LoVo (cell line): Measurements from ENCODE around the gene IQCK.
"Not testable (repeated sequence)": the region's sequence is repeated elsewhere in the genome, so short reads cannot be mapped to it uniquely, and the experiment has no call there.

ENCODE experiments used
- DNase-seq: peaks from one replicate; pipeline ENCODE4 v3.0.0-alpha.2; 2016; ENCODE audit warnings: low spot score

The IQCK gene

GRCh38 chr16:19757762-19758595, 39.9 kb downstream of the IQCK start:
- no peak for DNase-seq

DNA sequence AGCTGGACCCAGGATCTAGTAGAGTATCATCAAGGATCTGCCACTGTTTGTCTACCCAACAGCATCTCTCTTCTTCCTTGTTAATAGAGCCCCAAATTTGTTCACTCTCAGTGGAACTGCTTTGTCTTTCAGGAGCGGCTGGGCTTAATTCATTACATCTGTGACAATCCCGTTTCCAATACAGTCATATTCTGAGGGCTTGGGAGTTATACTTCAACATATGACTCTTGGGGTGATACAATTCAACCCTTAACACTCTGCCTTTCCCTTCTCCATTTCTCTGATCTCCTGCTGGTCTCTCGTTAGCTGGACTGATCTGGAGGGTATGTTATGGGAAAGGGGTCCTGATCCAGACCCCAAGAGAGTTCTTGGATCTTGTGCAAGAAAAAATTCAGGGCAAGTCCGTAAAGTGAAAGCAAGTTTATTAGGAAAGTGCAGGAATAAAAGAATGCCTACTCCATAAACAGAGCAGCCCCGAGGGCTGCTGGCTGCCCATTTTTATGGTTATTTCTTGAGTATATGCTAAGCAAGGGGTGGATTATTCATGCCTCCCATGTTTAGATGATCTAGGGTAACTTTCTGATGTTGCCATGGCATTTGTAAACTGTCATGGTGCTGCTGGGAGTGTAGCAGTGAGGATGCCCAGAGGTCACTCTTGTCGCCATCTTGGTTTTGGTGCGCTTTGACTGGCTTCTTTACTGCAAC, 42.4 kb downstream of the IQCK start:
- DNase-seq = no peak

GRCh38 chr16:19765860-19766553, 47.9 kb downstream of the IQCK start:
- no peak for DNase-seq

DNA sequence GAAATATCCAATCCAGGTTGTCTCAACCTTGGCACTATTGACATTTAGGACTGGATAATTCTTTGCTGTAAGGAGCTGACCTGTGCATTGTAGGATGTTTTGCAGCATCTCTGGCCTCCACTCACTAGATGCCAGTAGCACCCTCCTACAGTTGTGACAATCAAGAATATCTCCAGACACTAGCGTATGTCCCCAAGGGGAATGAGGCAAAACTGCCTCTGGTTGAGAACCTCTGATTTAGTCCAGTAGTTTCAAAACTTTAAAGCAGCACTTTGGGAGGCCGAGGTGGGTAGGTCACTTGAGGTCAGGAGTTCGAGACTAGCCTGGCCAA, 48.4 kb downstream of the IQCK start:
- DNase-seq = no peak

DNA sequence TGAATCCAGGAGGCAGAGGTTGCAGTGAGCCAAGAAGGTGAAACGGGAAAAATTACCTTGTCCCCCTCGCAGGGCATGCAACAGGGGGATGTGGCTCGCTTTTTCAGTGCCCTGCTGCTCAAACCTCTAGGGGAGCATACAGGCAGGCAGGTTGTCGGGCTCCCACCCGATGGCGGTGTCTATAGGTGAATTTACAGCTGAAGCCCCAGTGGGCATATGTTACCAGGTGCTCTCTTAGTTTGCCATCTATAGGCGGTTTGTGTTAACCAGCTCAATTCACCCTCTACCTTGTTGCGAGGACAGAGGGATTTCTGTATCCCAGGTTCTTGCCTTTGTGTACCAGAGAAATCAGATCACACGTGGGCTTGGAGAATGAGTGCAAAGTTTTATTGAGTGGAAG, 48.9 kb downstream of the IQCK start:
- DNase-seq = no peak

DNA sequence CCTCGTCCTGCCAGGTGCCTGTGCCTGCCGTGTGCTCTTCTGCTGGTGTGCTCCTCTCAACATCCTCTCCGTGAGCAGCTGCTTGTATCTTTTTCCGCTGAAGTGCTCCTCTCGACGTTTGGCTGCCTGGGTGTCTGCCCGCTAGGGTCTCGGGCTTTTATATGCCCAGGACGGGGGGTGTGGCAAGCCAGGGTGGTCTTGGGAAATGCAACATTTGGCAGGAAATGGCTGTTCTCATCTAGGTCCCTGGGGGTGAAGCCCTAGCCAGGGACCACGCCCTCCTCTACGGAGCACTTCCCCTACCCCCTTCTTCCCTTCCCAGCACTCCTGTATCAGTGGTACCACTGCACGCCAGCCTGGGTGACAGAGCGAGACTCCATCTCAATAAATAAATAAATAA, 49.4 kb downstream of the IQCK start:
- DNase-seq = no peak

DNA sequence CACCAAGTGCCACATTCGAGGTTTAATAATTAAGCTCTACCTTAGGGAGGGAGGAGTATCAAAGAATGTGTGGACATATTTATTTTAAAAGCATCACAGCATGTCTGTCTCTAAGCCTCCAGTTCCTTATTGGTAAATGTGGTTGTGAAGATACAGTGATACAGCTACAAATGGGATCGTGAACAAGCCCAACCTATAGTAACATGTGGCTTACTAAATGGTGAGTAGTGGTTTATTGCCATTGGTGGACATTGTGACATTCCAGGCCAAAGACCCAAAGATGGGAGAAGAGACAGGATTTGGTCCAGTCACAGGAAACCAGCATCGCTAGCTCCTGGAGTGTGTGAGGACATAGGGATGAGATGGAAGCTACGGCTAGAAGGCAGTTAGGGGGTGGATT, 51.2 kb downstream of the IQCK start:
- no peak for DNase-seq

GRCh38 chr16:19771040-19771439, 53.0 kb downstream of the IQCK start:
- no peak for DNase-seq

DNA sequence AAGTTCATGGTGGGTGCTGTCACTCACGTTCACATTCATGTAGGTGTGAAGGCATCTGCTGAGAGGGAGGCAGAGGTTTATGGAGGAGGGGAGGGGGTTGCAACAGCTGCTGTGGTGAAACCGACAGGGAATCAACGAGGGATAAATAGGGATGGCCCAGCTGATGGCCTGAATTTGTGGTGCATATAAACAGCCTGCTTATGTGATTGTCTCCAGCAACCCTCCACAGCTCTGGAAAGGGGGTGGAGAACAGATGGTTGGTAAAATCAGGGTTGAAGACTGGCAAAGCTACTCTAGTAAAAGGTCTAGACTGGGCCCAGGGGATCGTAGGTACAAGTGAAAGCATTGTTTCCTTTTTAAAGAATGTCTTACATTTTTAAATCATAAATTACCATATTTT, 53.7 kb downstream of the IQCK start:
- no peak for DNase-seq

DNA sequence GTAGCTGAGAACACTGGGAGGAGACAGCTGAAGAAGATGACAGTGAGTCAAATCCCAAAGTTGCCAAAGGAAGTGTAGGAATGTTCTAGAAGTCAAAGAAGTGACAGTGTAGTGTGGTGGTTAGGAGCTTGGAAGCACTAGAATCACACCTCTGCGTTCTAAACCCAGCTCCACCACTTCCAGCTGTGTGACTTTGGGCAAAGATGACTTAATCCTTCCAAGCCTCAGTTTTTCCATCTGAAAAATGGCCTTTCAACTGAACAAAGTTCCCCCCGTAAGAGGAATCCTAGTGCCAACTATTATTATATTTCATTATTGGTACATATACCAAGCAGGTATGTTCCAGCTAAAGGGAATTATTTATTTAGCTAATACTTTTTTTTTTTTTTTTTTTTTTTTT, 56.0 kb downstream of the IQCK start:
- no peak for DNase-seq

DNA sequence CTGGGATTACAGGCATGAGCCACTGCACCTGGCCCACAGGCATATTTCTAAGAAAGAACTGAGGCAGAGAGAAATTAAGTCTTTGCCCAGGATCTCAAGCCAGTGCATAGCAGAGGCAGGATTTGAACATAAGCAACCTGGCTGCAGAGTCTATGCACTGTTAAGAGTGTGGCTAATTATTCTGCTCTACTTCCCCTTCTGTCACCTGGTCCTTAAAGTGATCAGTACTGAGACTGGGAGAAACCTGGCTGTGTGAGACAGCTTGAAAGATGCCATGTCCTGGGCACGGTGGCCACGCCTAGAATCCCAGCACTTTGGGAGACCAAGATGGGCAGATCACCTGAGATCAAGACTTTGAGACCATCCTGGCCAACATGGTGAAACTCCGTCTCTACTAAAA, 58.1 kb downstream of the IQCK start:
- DNase-seq = no peak

DNA sequence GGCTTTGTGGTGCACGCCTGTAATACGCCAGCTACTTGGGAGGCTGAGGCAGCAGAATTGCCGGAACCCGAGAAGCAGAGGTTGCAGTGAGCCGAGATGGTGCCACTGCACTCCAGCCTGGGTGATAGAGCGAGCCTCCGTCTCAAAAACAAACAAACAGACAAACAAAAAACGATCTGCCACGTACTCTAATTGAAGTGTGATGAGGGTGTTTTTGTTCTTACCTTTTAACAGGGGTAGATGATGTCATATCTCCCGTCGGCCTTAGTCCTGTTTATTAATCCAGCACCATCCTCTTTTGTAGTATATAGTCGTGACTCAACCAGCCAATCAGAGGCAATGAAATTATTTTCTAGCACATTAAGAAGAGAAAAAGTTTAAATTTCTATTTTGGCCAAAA, 58.5 kb downstream of the IQCK start:
- DNase-seq = no peak

DNA sequence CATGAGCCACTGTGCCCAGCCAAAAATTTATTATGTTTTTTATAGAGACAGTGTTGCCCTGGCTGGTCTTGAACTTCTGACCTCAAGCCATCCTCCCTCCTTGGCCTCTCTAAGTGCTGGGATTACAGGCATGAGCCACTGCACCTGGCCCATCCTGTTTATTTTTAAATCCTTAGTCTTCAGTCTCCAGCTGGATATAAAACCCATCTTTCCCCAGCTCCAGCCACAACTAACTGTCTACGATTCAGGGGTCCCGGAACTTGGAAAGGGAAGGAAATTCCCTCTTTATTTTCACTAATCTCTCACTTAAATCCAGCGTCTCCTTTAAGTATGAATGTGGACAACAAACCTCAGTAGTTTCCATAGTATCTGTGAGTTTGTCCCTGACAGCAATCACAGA, 62.2 kb downstream of the IQCK start:
- no peak for DNase-seq

DNA sequence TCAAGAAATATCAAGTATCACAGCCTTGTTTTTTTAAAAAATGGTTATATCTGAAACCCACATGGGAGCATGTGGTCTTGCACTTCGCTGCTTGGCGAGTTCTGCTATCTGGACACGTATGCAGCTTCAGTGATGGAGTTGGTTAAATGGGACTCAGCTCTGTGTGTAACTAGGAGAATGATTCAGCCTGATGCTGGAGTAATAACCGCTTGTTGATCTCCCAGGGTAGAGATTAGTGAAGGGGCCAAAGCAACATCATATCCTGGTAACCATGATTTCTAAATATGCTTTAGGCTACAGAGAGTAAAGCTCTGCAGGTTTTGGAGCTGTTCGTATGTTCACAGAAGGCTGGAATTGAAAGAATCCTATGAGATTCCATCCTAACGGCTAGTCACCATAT, 63.2 kb downstream of the IQCK start:
- no peak for DNase-seq

- no peak for DNase-seq
Observed at GRCh38 chr16:19783363-19784182, 65.5 kb downstream of the IQCK start.

DNA sequence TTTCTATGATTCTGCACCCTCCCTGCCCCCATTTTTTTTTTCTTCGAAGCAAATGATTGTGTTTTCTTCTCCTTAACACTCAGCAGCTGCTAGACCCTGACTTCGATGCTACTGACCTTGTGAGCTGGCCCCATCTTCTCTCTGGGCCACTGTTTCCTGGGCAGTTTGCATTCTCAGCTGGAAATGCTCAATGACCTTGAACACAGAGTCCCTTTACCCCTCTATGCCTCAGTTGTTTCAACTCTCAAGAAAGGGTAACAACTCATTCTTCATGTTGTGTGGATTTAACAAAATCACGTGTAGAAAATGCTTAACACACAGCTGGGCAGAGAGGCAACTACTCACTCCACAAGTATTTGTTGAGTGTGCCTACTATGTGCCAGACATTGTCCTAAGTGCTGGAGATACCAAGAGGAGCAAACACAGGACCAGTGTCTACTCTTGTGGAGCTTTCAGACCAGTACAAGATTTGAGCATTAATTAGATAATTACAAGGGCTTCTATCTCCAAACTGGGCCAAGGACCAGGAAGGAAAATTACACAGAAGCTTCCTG, 66.2 kb downstream of the IQCK start:
- DNase-seq = no peak

- no peak for DNase-seq
Observed at GRCh38 chr16:19785081-19785480, 67.0 kb downstream of the IQCK start.

GRCh38 chr16:19785512-19786130, 67.5 kb downstream of the IQCK start:
- no peak for DNase-seq

DNA sequence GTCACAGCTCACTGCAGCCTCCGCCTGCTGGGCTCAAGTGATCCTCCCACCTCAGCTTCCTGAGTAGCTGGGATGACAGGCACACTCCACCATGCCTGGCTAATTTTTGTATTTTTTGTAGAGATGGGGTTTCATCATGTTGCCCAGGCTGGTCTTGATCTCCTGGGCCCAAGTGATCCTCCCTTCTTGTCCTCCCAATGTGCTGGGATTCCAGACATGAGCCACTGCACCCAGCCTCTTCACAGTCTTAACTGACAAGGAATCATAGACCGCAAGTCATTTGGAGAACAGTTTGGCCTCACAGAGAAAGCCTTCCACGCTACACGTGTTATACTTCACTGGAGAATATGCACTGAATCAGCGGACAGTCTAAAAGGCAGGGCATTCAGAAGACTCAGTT, 83.3 kb downstream of the IQCK start:
- DNase-seq = not testable (repeated sequence)

DNA sequence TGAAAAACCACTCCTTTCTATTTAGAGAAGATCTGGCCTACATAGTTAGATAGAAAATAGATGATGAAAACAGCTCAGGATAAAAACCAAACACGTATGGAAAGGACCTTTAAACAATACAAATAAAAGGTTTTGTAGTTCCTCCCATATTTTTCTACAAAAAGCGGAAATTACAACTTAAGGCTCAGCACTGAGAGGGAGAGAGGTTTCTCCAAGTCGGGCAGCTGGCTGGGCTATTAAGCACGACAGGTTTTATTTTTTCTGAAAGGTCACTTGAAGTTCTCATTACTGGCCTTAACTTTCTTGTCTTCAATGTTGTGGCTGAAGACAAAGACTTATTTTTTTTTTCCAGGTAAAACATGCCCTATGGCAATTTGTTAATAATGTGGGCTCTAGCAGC, 83.8 kb downstream of the IQCK start:
- not testable (repeated sequence) for DNase-seq

- no peak for DNase-seq
Observed at GRCh38 chr16:19802612-19803011, 84.5 kb downstream of the IQCK start.
